IPS DF 6.9 (cell line): ENCODE measurements around the gene CDKL1.

Experiments
- DNase-seq: peaks from one replicate; pipeline ENCODE4 v3.0.0-alpha.2; 2013; ENCODE audit warnings: low read depth, low spot score
- H3K27ac ChIP-seq: one replicate; pipeline ENCODE4 v1.5.1; 2013; ENCODE audit warnings: low read length, control low read depth
- H3K27me3 ChIP-seq: 2 replicates; pipeline ENCODE4 v1.6.1; 2013; ENCODE audit warnings: mild to moderate bottlenecking, low read length; ENCODE audit not compliant: control insufficient read depth, insufficient read depth
- H3K36me3 ChIP-seq: 2 replicates; pipeline ENCODE4 v1.6.1; 2013; ENCODE audit warnings: low read length; ENCODE audit not compliant: control insufficient read depth, insufficient read depth
- H3K4me1 ChIP-seq: 2 replicates; pipeline ENCODE4 v1.6.1; 2013; ENCODE audit warnings: low read length; ENCODE audit not compliant: control insufficient read depth, insufficient read depth
- H3K4me3 ChIP-seq: 2 replicates; pipeline ENCODE4 v1.5.1; 2013; ENCODE audit warnings: mild to moderate bottlenecking, low read length
- H3K9me3 ChIP-seq: 2 replicates; pipeline ENCODE4 v1.6.1; 2013; ENCODE audit warnings: low read length, inconsistent platforms; ENCODE audit not compliant: control insufficient read depth, insufficient read depth
- WGBS: extraction: QIAGEN DNeasy Blood & Tissue Kit; methylation state at CpG from one replicate; pipeline ENCODE4 v1.1.7; 2013; ENCODE audit warnings: mixed read lengths, missing lambda C conversion rate; ENCODE audit not compliant: insufficient read length, insufficient coverage; 5-methylcytosine and 5-hydroxymethylcytosine counted together

CDKL1 gene

GRCh38 chr14:50288146-50288545 is 108.5 kb downstream of the CDKL1 start:
- H3K4me1 ChIP-seq: no peaks in the 10 kb centered on the region
- no peak for DNase-seq
- no peak overlapping the region for H3K4me3 ChIP-seq
- H3K27ac ChIP-seq: no peak overlapping the region
- H3K9me3 ChIP-seq: no peaks in the 10 kb centered on the region
- H3K27me3 ChIP-seq: no peaks in the 10 kb centered on the region
- H3K36me3 ChIP-seq: no peaks in the 10 kb centered on the region; the same call in 1 of the 2 replicates
- WGBS: no CpG with 5 or more reads among the region's 5 CpGs

- H3K27me3 ChIP-seq: no peaks in the 10 kb centered on the region
- H3K27ac ChIP-seq: no peak overlapping the region
- no peak overlapping the region for H3K4me3 ChIP-seq
- no peaks in the 10 kb centered on the region for H3K4me1 ChIP-seq
- H3K36me3 ChIP-seq: no peaks in the 10 kb centered on the region; the same call in 1 of the 2 replicates
- no peaks in the 10 kb centered on the region for H3K9me3 ChIP-seq
- DNase-seq: no peak
Measured at GRCh38 chr14:50285861-50286260, 110.8 kb downstream of the CDKL1 start.
